K562 (cell line): Measurements from ENCODE around the gene TBL1Y. TPM values are rescaled to one million over a fixed set of nuclear protein-coding genes. Genes with fewer than 3 reads are reported as not detected.

Experiments used
- ATAC-seq: fragments of 200-7000 bp; cut with Tn5 transposase; 3 replicates; pipeline ENCODE4 v1.9.1; 2020; ENCODE audit warnings: moderate library complexity
- BruUV-seq: library from RNA; stranded (reverse); fragments of 400-500 nt; replicated peaks from 2 replicates; lab custom pipeline; 2021; lab: Mats Ljungman, UMichigan
- CTCF ChIA-PET: fragments of 300-600 bp; formaldehyde crosslinking; extraction: SDS; loops from one replicate; lab custom pipeline; 2021; ENCODE audit warnings: low intra/inter-chr PET ratio; lab: Yijun Ruan, JAX
- POLR2A ChIA-PET: fragments of 300-600, 350-650 bp; sonication (Branson Sonifier 250); formaldehyde crosslinking; extraction: SDS; loops from one replicate; lab custom pipeline; 2021; ENCODE audit warnings: antibody characterized with exemption, inconsistent platforms; lab: Yijun Ruan, JAX
- DNase-seq, 4 experiments: peaks; one replicate each; pipeline versions ENCODE4 v3.0.0 to v3.0.0-alpha.2; 2011 to 2018; ENCODE audit warnings: low spot score in 3 of 4, mixed read lengths in 3 of 4; ENCODE audit errors: extremely low read depth in 1 of 4
- FAIRE-seq: peaks from 2 replicates; lab custom pipeline; 2011; peaks lifted over from hg19 to GRCh38; lab: Jason Lieb, UNC
- H2AFZ ChIP-seq: 2 replicates; pipeline ENCODE4 v1.6.0; 2011; ENCODE audit warnings: low read depth, low read length, control low read depth, inconsistent platforms
- H3K27ac ChIP-seq: fragments of 200-600 bp; 3 replicates; pipeline ENCODE4 v1.8.0; 2011; ENCODE audit warnings: low read depth, mild to moderate bottlenecking, control low read depth, inconsistent platforms, low read length, moderate library complexity, mixed read lengths; ENCODE audit errors: extremely low read depth
- H3K27me3 ChIP-seq, 2 experiments: fragments of 300-600 bp in 1 of 2; 2 replicates in 1 of 2; 3 replicates in 1 of 2; pipeline versions ENCODE4 v1.6.0 to v1.8.0; 2011; ENCODE audit warnings: inconsistent platforms in 2 of 2, low read length in 2 of 2, mild to moderate bottlenecking in 1 of 2, mixed read lengths in 1 of 2, moderate library complexity in 1 of 2; ENCODE audit not compliant: control insufficient read depth in 2 of 2, insufficient read depth in 2 of 2
- H3K36me3 ChIP-seq: fragments of 300-600 bp; 3 replicates; pipeline ENCODE4 v1.8.0; 2011; ENCODE audit warnings: mild to moderate bottlenecking, low read length, inconsistent platforms; ENCODE audit not compliant: control insufficient read depth, insufficient read depth
- H3K4me1 ChIP-seq, 2 experiments: fragments of 200-600 bp in 1 of 2; replicated peaks in 1 of 2; 2 replicates in 1 of 2; 3 replicates in 1 of 2; pipeline versions ENCODE4 v1.5.1 to v1.8.0; 2011; ENCODE audit warnings: inconsistent platforms in 2 of 2, low read length in 2 of 2, mild to moderate bottlenecking in 1 of 2, mixed read lengths in 1 of 2, moderate library complexity in 1 of 2; ENCODE audit not compliant: control insufficient read depth in 2 of 2, insufficient read depth in 2 of 2
- H3K4me2 ChIP-seq: 2 replicates; pipeline ENCODE4 v1.6.1; 2011; ENCODE audit warnings: low read length, control low read depth, inconsistent platforms, mixed read lengths; ENCODE audit not compliant: insufficient read depth
- H3K4me3 ChIP-seq: fragments of 200-600 bp; sonication (generic), shearing (Covaris generic); 2 replicates; pipeline ENCODE4 v1.5.1; 2016; ENCODE audit warnings: control low read depth, inconsistent platforms
- H3K79me2 ChIP-seq: fragments of 200-600 bp; 3 replicates; pipeline ENCODE4 v1.8.0; 2011; ENCODE audit warnings: low read length, inconsistent platforms; ENCODE audit not compliant: control insufficient read depth, insufficient read depth
- H3K9ac ChIP-seq, 2 experiments: 2 replicates each; pipeline versions ENCODE4 v1.6.0 to v1.6.1; 2011; ENCODE audit warnings: low read depth in 2 of 2, low read length in 2 of 2, control low read depth in 1 of 2, inconsistent platforms in 1 of 2, mild to moderate bottlenecking in 1 of 2, mixed read lengths in 1 of 2; ENCODE audit not compliant: insufficient read depth in 1 of 2
- H3K9me1 ChIP-seq: one replicate; pipeline ENCODE4 v1.6.0; 2011; ENCODE audit warnings: inconsistent platforms, mild to moderate bottlenecking, low read length, moderate library complexity; ENCODE audit not compliant: control insufficient read depth, insufficient read depth
- H3K9me3 ChIP-seq: replicated peaks from 2 replicates; pipeline ENCODE4 v1.5.1; 2011; ENCODE audit warnings: low read depth, low read length, inconsistent platforms; ENCODE audit not compliant: control insufficient read depth, insufficient read depth
- H4K20me1 ChIP-seq: replicated peaks from 2 replicates; pipeline ENCODE4 v1.6.1; 2011; ENCODE audit warnings: low read length, inconsistent platforms, mixed read lengths; ENCODE audit not compliant: control insufficient read depth, insufficient read depth
- BCOR ChIP-seq: fragments of 450-650 bp; IDR thresholded peaks from 2 replicates; pipeline ENCODE4 v1.6.1; 2016
- FOXM1 ChIP-seq, 2 experiments: fragments of 450-650 bp in 1 of 2; sonication (generic) in 1 of 2; formaldehyde crosslinking in 1 of 2; IDR thresholded peaks; 2 replicates each; pipeline versions ENCODE4 v1.6.1 to v1.9.0; 2017 to 2022; ENCODE audit warnings: low read depth in 2 of 2, mild to moderate bottlenecking in 2 of 2, missing genetic modification reagents in 1 of 2, moderate library complexity in 1 of 2
- MIER1 ChIP-seq: fragments of 450-650 bp; IDR thresholded peaks from 2 replicates; pipeline ENCODE4 v1.6.1; 2016; ENCODE audit warnings: antibody characterized with exemption, mild to moderate bottlenecking, low read depth
- SIN3A ChIP-seq, 2 experiments: fragments of 150-350 bp in 1 of 2; IDR thresholded peaks; 2 replicates each; pipeline ENCODE4 v1.6.1; 2011 to 2016; ENCODE audit warnings: borderline replicate concordance in 2 of 2, low read depth in 2 of 2, low read length in 2 of 2, mild to moderate bottlenecking in 2 of 2, moderate library complexity in 2 of 2; ENCODE audit not compliant: control insufficient read depth in 1 of 2
- SNIP1 ChIP-seq: fragments of 450-650 bp; IDR thresholded peaks from 2 replicates; pipeline ENCODE4 v1.7.1; 2017; ENCODE audit warnings: low read depth, mild to moderate bottlenecking
- SRF ChIP-seq, 2 experiments: fragments of 250-450, 450-650 bp in 1 of 2; sonication (Bioruptor Pico) in 1 of 2; sonication (generic) in 1 of 2; formaldehyde crosslinking; IDR thresholded peaks; 2 replicates each; pipeline versions ENCODE4 v1.5.0 to v1.5.1; 2020 to 2022; ENCODE audit warnings: mild to moderate bottlenecking in 1 of 2, missing genetic modification reagents in 1 of 2
- TRIM28 ChIP-seq: fragments of 450-650 bp; IDR thresholded peaks from 2 replicates; pipeline ENCODE4 v1.6.1; 2017
- XRCC4 ChIP-seq: IDR thresholded peaks from one replicate; pipeline ENCODE4 v1.6.1; 2011; ENCODE audit not compliant: insufficient read depth, insufficient read length; ENCODE audit errors: extremely low read depth
- ZNF134 ChIP-seq: fragments of 250-450 bp; sonication (Bioruptor Pico); conservative IDR thresholded peaks from 2 replicates; pipeline ENCODE4 v1.4.0; 2020
- WGBS: fragments of 100-300 bp; shearing (Covaris generic); methylation state at CpG from one replicate; pipeline ENCODE4 v1.1.6; 2016; ENCODE audit warnings: low coverage, mixed read lengths; ENCODE audit not compliant: insufficient coverage; ENCODE audit errors: missing lambda C conversion rate; 5-methylcytosine and 5-hydroxymethylcytosine counted together
- in situ Hi-C: fragments of 300-500 bp; cut with MboI; formaldehyde crosslinking; loops from 4 replicates; pipeline ENCODE4 v1.15.0; 2018; ENCODE audit warnings: inconsistent platforms, mixed read lengths
- intact Hi-C: fragments of 100-400 bp; cut with micrococcal nuclease; formaldehyde crosslinking; loops from 2 replicates; pipeline ENCODE4 v1.14.2; 2022
- polyA plus RNA-seq, 8 experiments: library from polyadenylated mRNA; depleted of rRNA in 4 of 8; stranded (reverse) in 5 of 8; unstranded in 3 of 8; fragments of >200 nt; fragmentation: Nextera tagmentation in 2 of 8; fragmentation: Illumina TruSeq in 1 of 8; extraction: Ambion mirVana in 2 of 8; extraction: Trizol in 1 of 8; gene quantifications; 2 replicates each; pipeline versions ENCODE4 v1.2.1 to v1.2.3, GENCODE V29; 2011 to 2014; ENCODE audit warnings: inconsistent platforms in 1 of 8, missing spikeins in 1 of 8
- total RNA-seq, 7 experiments: library from RNA; depleted of rRNA in 6 of 7; stranded (reverse); fragments of >200 nt in 6 of 7; fragmentation: Illumina TruSeq in 2 of 7; extraction: Trizol in 2 of 7; gene quantifications; 2 replicates each; pipeline versions ENCODE4 v1.2.1 to v1.2.3, GENCODE V29; 2011 to 2021; ENCODE audit warnings: low replicate concordance in 1 of 7
- TF ChIP-seq, protein P1 (sequence below): sonication (generic); formaldehyde crosslinking; IDR thresholded peaks from 2 replicates; pipeline ENCODE4 v1.8.0; 2022; ENCODE audit warnings: missing genetic modification reagents, mild to moderate bottlenecking, borderline replicate concordance
- TF ChIP-seq, protein P2 (sequence below): sonication (generic); formaldehyde crosslinking; IDR thresholded peaks from 2 replicates; pipeline ENCODE4 v1.8.0; 2022; ENCODE audit warnings: mild to moderate bottlenecking, missing genetic modification reagents

Gene TBL1Y
- total and polyA plus RNA-seq, 9 of the 15 experiments (the other 6 are each of a cell fraction or from before 2014, with no cell fraction given): not detected

DNA sequence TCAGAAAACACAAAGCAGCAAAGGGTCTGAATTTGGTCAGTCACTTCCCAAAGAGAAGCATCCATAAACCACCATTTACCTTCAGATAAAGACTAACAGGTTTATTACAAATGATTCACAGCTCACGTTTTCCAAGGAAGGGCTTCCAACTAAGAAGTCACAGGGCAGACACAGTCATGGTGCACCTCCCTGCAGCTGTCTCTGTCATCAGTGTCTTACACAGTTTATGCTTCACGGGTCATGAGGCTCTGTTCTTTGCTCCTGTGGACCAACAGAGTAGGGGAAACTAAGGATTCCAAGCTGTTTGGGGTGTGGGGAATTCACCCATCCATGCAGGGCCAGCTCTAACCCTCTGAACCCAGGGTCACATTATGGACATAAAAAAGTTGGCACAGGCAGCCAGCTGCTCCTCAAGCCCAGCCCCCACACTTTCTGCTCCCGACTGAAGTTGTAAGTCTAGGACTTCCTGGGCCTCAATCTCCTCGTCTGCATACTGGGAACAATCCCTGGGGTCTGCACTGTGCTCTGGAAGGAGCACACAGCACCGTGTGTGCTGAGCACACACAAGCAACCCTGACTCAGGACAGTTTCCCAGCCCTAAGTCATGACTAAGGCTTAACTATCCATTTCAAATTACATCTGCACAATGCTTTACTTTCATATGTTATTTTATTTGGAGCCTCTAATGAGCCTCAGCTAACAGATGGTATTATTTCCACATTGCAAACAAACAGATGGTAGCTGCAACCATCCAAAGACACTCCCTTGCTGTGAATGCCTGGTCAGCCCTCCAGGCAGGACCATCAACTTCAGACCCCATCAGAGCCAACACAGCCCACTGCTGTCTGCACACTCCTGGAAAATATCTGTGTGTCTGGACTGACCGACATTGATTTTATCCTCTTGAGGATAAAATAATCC, 214.9 kb downstream of the TBL1Y start:
- WGBS: no CpG with 5 or more reads among the region's 6 CpGs
- no peak overlapping the region for H3K27ac ChIP-seq
- in situ Hi-C loops (no loop called here), intact Hi-C loops (no loop called here)
- H4K20me1 ChIP-seq: no peaks in the 10 kb centered on the region
- H3K27me3 ChIP-seq: no peaks in the 10 kb centered on the region
- FAIRE-seq (no peak), ATAC-seq (no peak), DNase-seq (no peak)
- no peaks in the 10 kb centered on the region for H3K79me2 ChIP-seq
- H3K9me3 ChIP-seq: no peaks in the 10 kb centered on the region
- no peak overlapping the region for H3K9ac ChIP-seq
- no peaks in the 10 kb centered on the region for H3K36me3 ChIP-seq
- H3K4me2 ChIP-seq: no peak overlapping the region
- no peak overlapping the region for H2AFZ ChIP-seq
- H3K4me1 ChIP-seq: no peaks in the 10 kb centered on the region
- CTCF ChIA-PET: no interaction called here
- POLR2A ChIA-PET: no interaction called here
- BruUV-seq: no TSS peak
- no peaks in the 10 kb centered on the region for H3K9me1 ChIP-seq
- TF ChIP-seq FOXM1 (IDR thresholded peaks at IDR 0.05; ENCODE audit: low read depth): no peak
- no peak for TF ChIP-seq FOXM1 (CRISPR knock-in tag; IDR thresholded peaks at IDR 0.05; ENCODE audit: low read depth)
- TF ChIP-seq BCOR: no peak
- TF ChIP-seq XRCC4: no peak
- TF ChIP-seq MIER1: no peak
- TF ChIP-seq SNIP1: no peak
- TF ChIP-seq, protein P1, sequence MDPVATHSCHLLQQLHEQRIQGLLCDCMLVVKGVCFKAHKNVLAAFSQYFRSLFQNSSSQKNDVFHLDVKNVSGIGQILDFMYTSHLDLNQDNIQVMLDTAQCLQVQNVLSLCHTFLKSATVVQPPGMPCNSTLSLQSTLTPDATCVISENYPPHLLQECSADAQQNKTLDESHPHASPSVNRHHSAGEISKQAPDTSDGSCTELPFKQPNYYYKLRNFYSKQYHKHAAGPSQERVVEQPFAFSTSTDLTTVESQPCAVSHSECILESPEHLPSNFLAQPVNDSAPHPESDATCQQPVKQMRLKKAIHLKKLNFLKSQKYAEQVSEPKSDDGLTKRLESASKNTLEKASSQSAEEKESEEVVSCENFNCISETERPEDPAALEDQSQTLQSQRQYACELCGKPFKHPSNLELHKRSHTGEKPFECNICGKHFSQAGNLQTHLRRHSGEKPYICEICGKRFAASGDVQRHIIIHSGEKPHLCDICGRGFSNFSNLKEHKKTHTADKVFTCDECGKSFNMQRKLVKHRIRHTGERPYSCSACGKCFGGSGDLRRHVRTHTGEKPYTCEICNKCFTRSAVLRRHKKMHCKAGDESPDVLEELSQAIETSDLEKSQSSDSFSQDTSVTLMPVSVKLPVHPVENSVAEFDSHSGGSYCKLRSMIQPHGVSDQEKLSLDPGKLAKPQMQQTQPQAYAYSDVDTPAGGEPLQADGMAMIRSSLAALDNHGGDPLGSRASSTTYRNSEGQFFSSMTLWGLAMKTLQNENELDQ: no peak
- no peak for TF ChIP-seq ZNF134 (CRISPR knock-in tag)
- TF ChIP-seq SRF (CRISPR knock-in tag; IDR thresholded peaks at IDR 0.05): no peak
- TF ChIP-seq SIN3A (IDR thresholded peaks at IDR 0.05; ENCODE audit: borderline replicate concordance in 2 of 2, control insufficient read depth in 1 of 2, low read depth in 2 of 2, low read length in 2 of 2): no peak
- no peak for TF ChIP-seq TRIM28
- TF ChIP-seq, protein P2, sequence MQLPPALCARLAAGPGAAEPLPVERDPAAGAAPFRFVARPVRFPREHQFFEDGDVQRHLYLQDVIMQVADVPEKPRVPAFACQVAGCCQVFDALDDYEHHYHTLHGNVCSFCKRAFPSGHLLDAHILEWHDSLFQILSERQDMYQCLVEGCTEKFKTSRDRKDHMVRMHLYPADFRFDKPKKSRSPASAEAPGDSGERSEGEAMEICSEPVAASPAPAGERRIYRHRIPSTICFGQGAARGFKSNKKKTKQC (CRISPR knock-in tag): no peak
- H3K4me3 ChIP-seq: no peak overlapping the region
